OCI-LY7 (cell line): ENCODE results near the gene LRRC4C. TPM values are rescaled to one million over a fixed set of nuclear protein-coding genes. Genes with fewer than 3 reads are reported as not detected.

Experiments
- BruUV-seq: library from RNA; stranded (reverse); fragments of 400-500 nt; replicated peaks from 2 replicates; lab custom pipeline; 2021; lab: Mats Ljungman, UMichigan
- CTCF ChIA-PET: fragments of 300-600 bp; sonication (Branson Sonifier 250); formaldehyde crosslinking; loops from one replicate; lab custom pipeline; 2022; ENCODE audit warnings: antibody characterized with exemption; ENCODE audit not compliant: unreplicated experiment; lab: Charles Lee
- POLR2A ChIA-PET: fragments of 300-600 bp; sonication (Branson Sonifier 250); formaldehyde crosslinking; loops from one replicate; lab custom pipeline; 2022; ENCODE audit warnings: antibody characterized with exemption; lab: Charles Lee
- DNase-seq: peaks from one replicate; pipeline ENCODE4 v3.0.0-alpha.2; 2015; ENCODE audit warnings: low spot score
- H2AFZ ChIP-seq: fragments of 200-600 bp; sonication (generic), shearing (Covaris generic); 2 replicates; pipeline ENCODE4 v1.6.1; 2014; ENCODE audit warnings: mild to moderate bottlenecking, antibody characterized with exemption, low read length, moderate library complexity
- H3K27ac ChIP-seq: fragments of 200-600 bp; sonication (generic); 2 replicates; pipeline ENCODE4 v1.5.1; 2014; ENCODE audit warnings: mixed run types, low read depth, mild to moderate bottlenecking, moderate library complexity, low read length, inconsistent platforms; ENCODE audit not compliant: poor library complexity, severe bottlenecking
- H3K36me3 ChIP-seq: fragments of 200-600 bp; sonication (generic); 2 replicates; pipeline ENCODE4 v1.6.1; 2014; ENCODE audit warnings: mild to moderate bottlenecking, antibody characterized with exemption, low read length, moderate library complexity, mixed read lengths; ENCODE audit not compliant: insufficient read depth
- H3K4me1 ChIP-seq: fragments of 200-600 bp; sonication (generic); 2 replicates; pipeline ENCODE4 v1.5.1; 2014; ENCODE audit warnings: mild to moderate bottlenecking, low read length; ENCODE audit not compliant: insufficient read depth, poor library complexity, severe bottlenecking
- H3K4me2 ChIP-seq: fragments of 200-600 bp; sonication (generic); 2 replicates; pipeline ENCODE4 v1.6.1; 2014; ENCODE audit warnings: mild to moderate bottlenecking, low read length
- H3K4me3 ChIP-seq: fragments of 200-600 bp; sonication (generic); 2 replicates; pipeline ENCODE4 v1.5.1; 2014; ENCODE audit warnings: mild to moderate bottlenecking, low read depth, low read length; ENCODE audit not compliant: poor library complexity, severe bottlenecking
- H3K79me2 ChIP-seq: fragments of 200-600 bp; sonication (generic); 2 replicates; pipeline ENCODE4 v1.6.1; 2016; ENCODE audit warnings: low read depth, mild to moderate bottlenecking, low read length, moderate library complexity, mixed read lengths; ENCODE audit not compliant: insufficient read depth
- H3K9me2 ChIP-seq: fragments of 200-600 bp; sonication (generic); 2 replicates; pipeline ENCODE4 v1.6.1; 2016; ENCODE audit warnings: mild to moderate bottlenecking, low read length, mixed read lengths; ENCODE audit not compliant: insufficient read depth
- H3K9me3 ChIP-seq: fragments of 200-600 bp; sonication (generic); 2 replicates; pipeline ENCODE4 v1.6.1; 2014; ENCODE audit warnings: mild to moderate bottlenecking, mixed run types, low read length, mixed read lengths
- H4K20me1 ChIP-seq: fragments of 200-600 bp; sonication (generic); 2 replicates; pipeline ENCODE4 v1.6.1; 2014; ENCODE audit warnings: mild to moderate bottlenecking, antibody characterized with exemption, low read length, moderate library complexity, mixed read lengths; ENCODE audit not compliant: insufficient read depth
- CTCF ChIP-seq: fragments of 200-600 bp; sonication (generic); conservative IDR thresholded peaks from 2 replicates; pipeline ENCODE4 v1.5.1; 2014; ENCODE audit warnings: mild to moderate bottlenecking, antibody characterized with exemption, low read length, moderate library complexity, mixed read lengths
- EZH2phosphoT487 ChIP-seq: fragments of 200-600 bp; sonication (generic); IDR thresholded peaks from 2 replicates; pipeline ENCODE4 v1.6.1; 2018; ENCODE audit warnings: low read depth, borderline replicate concordance, mild to moderate bottlenecking, mixed run types, antibody characterized with exemption, low read length, moderate library complexity, mixed read lengths
- intact Hi-C: fragments of 100-400 bp; cut with micrococcal nuclease; formaldehyde crosslinking; loops from one replicate; pipeline ENCODE4 v1.10.0; 2022; ENCODE audit not compliant: unreplicated experiment
- total RNA-seq, 2 experiments: library from RNA; depleted of rRNA in 1 of 2; stranded (reverse); fragments of >200 nt in 1 of 2; shearing (Covaris generic) in 1 of 2; gene quantifications; 2 replicates each; pipeline ENCODE4 v1.2.3, GENCODE V29; 2014 to 2022

LRRC4C gene
- total RNA-seq, 2 experiments from 2014 or later, result not detected

GRCh38 chr11:41289408-41289807 lies 170.0 kb downstream of the LRRC4C start:
- Histone ChIP-seq H3K36me3 (no peaks in the 10 kb centered on the region), H3K4me2 (no peak overlapping the region), H4K20me1 (no peaks in the 10 kb centered on the region), H3K27ac (no peak overlapping the region), H3K9me2 (no peaks in the 10 kb centered on the region), H2AFZ (no peak overlapping the region), H3K9me3 (0 out of 2 replicates have a peak, but pooled peaks cover 4% of the 10 kb centered on the region), H3K4me1 (no peaks in the 10 kb centered on the region), H3K79me2 (no peaks in the 10 kb centered on the region), H3K4me3 (no peak overlapping the region)
- intact Hi-C loops, result no loop called here
- no peak for DNase-seq
- ChIA-PET CTCF (no interaction called here), POLR2A (no interaction called here)
- no peak for TF ChIP-seq CTCF
- TF ChIP-seq EZH2phosphoT487, result no peak
- no TSS peak for BruUV-seq

- TF ChIP-seq EZH2phosphoT487 (no peak), CTCF (no peak)
- Histone ChIP-seq H4K20me1 (no peaks in the 10 kb centered on the region), H3K9me2 (no peaks in the 10 kb centered on the region), H3K36me3 (no peaks in the 10 kb centered on the region), H3K4me2 (no peak overlapping the region), H3K4me3 (no peak overlapping the region), H2AFZ (no peak overlapping the region), H3K4me1 (no peaks in the 10 kb centered on the region), H3K27ac (no peak overlapping the region), H3K9me3 (0 out of 2 replicates have a peak, but pooled peaks cover 4% of the 10 kb centered on the region), H3K79me2 (no peaks in the 10 kb centered on the region)
- no peak for DNase-seq
- ChIA-PET POLR2A (no interaction called here), CTCF (no interaction called here)
- no TSS peak for BruUV-seq
- intact Hi-C loops, result no loop called here
These were observed 172.7 kb downstream of the LRRC4C start for GRCh38 chr11:41286751-41287150.

GRCh38 chr11:41284354-41284753 lies 175.1 kb downstream of the LRRC4C start:
- CTCF ChIA-PET, result no interaction called here
- POLR2A ChIA-PET, result interaction anchor here (1.0 kb wide), 1 partner anchor 36 kb away, joined by 3 read pairs; no protein-coding TSS in a partner anchor
- BruUV-seq, result no TSS peak
- no peak for DNase-seq
- Histone ChIP-seq H3K4me1 (no peaks in the 10 kb centered on the region), H3K9me3 (no peaks in the 10 kb centered on the region), H3K4me3 (no peak overlapping the region), H3K36me3 (no peaks in the 10 kb centered on the region), H3K9me2 (no peaks in the 10 kb centered on the region), H3K79me2 (no peaks in the 10 kb centered on the region), H2AFZ (no peak overlapping the region), H3K27ac (no peak overlapping the region), H4K20me1 (no peaks in the 10 kb centered on the region), H3K4me2 (no peak overlapping the region)
- intact Hi-C loops, result no loop called here
- TF ChIP-seq EZH2phosphoT487 (no peak), CTCF (no peak)
